Rectal smooth muscle tissue (tissue), 1 donor: ENCODE measurements around the gene SPEF1.

ENCODE experiments used
- H3K27ac ChIP-seq: one replicate; pipeline ENCODE4 v1.7.0; 2013; ENCODE audit warnings: low read depth, low read length, inconsistent platforms
- H3K27me3 ChIP-seq: one replicate; pipeline ENCODE4 v1.7.0; 2013; ENCODE audit warnings: low read length; ENCODE audit not compliant: control insufficient read depth, insufficient read depth
- H3K36me3 ChIP-seq: one replicate; pipeline ENCODE4 v1.7.0; 2013; ENCODE audit warnings: low read length; ENCODE audit not compliant: control insufficient read depth, insufficient read depth
- H3K4me1 ChIP-seq: one replicate; pipeline ENCODE4 v1.7.0; 2013; ENCODE audit warnings: low read length; ENCODE audit not compliant: control insufficient read depth, insufficient read depth
- H3K4me3 ChIP-seq: one replicate; pipeline ENCODE4 v1.7.0; 2013; ENCODE audit warnings: low read length
- H3K9ac ChIP-seq: one replicate; pipeline ENCODE4 v1.7.0; 2013; ENCODE audit warnings: low read length

The SPEF1 gene

DNA sequence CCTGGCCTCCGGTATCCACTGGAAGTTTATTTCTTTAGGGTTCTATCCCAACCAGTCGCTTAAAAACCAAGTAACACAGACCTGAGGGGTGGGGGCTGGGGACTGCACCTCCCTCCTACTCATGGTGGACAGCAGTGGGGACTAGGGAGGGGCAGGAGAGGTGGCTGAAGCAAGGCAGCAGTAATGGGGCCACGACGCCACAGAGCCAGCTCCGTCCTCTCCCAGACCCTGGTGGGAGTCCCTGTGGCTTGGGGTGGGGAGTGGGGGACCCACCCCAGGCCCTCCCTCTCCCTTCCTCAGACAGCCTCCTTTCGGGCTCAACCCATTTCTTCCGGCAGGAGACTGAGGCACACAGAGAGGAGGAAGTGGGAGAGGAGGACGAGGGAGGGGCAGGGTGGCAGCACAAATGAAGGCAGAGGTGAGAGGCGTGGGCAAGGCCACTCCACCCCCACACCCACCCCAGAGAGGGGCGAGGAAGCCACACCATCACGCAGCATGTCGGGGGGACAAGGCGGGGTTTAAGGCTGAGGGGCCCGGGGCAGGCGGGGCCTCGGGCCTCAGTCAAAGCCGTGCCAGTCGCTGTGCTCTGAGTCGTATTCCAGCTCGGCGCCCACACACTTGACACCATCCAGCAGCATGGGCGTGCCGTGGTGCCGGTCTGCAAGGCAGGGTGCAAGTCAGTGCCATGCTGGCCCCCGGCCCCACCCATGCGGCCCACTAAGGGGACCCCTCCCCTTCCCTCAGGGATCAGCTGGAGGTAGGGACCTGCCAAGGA lies 27.6 kb downstream of the SPEF1 start:
- peaks cover 8% of the 10 kb centered on the region for H3K36me3 ChIP-seq
- H3K27me3 ChIP-seq, result no peaks in the 10 kb centered on the region
- no peak overlapping the region for H3K27ac ChIP-seq
- H3K9ac ChIP-seq, result no peak overlapping the region
- no peak overlapping the region for H3K4me3 ChIP-seq
- no peaks in the 10 kb centered on the region for H3K4me1 ChIP-seq

DNA sequence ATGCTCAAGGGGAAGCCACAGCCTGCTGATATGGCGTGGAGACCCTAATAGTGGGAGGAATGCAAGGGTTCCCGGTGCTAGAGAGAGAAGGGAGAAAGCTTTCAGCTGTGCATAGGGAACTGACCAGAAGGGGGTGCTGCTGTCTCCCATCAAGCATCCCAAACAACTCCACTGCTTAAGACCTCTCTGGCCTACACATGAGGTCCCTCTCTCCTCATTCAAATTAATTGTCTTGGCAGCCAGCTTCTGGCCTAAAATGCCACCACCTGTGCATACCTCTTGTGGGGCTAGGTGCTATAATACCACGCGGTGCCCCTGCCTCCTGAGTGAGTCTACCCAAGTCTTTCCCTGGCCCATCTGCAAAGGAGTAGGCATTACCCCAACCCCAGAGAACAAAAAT lies 28.1 kb downstream of the SPEF1 start:
- Histone ChIP-seq H3K4me1 (no peaks in the 10 kb centered on the region), H3K27ac (no peak overlapping the region), H3K9ac (no peak overlapping the region), H3K36me3 (peaks cover 4% of the 10 kb centered on the region), H3K27me3 (no peaks in the 10 kb centered on the region), H3K4me3 (no peak overlapping the region)

DNA sequence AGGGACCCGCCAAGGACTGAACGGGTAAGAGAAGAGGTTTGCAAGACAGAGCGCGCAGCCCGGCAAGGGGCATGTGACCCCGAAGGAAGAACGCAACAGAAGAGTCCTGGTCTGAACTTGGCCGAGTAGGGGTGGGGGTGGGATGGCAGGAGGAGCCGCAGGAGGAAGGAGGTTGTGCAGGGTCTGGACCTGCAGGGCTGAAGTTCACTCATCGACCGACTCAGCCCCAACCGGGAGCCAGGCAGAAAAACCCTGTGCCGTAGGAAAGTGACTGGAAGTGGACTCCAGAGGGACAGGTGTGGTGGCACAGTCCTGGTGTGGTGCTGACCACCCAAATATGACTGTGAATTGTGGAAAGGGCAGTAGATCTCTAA lies 28.9 kb downstream of the SPEF1 start:
- Histone ChIP-seq H3K27me3 (no peaks in the 10 kb centered on the region), H3K9ac (peak overlapping the region; percentile 5), H3K27ac (peak overlapping the region; percentile 7), H3K4me3 (peak overlapping the region; percentile 42), H3K36me3 (peaks cover 2% of the 10 kb centered on the region), H3K4me1 (no peaks in the 10 kb centered on the region)

DNA sequence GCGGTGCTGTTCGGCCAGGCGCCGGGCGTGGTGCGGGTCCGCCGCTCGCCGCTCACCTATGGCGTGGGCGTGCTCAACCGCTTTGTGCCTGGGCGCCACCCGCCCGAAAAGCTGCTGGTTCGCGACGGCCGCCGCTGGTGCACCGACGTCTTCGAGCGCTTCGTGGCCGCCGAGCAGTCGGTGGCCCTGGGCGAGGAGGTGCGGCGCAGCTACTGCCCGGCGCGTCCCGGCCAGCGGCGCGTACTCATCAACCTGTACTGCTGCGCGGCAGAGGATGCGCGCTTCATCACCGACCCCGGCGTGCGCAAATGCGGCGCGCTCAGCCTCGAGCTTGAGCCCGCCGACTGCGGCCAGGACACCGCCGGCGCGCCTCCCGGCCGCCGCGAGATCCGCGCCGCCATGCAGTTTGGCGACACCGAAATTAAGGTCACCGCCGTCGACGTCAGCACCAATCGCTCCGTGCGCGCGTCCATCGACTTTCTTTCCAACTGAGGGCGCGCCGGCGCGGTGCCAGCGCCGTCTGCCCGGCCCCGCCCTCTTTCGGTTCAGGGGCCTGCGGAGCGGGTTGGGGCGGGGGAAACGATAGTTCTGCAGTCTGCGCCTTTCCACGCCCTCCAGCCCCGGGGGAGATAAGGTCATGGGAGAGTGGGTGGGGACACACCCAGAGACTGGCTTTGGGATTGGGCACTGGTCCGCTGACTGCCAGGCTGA lies 29.4 kb downstream of the SPEF1 start:
- no peaks in the 10 kb centered on the region for H3K27me3 ChIP-seq
- H3K9ac ChIP-seq, result peak overlapping the region; percentile 5
- H3K4me1 ChIP-seq, result no peaks in the 10 kb centered on the region
- peaks cover 2% of the 10 kb centered on the region for H3K36me3 ChIP-seq
- H3K4me3 ChIP-seq, result peak overlapping the region; percentile 42
- peak overlapping the region; percentile 7 for H3K27ac ChIP-seq

DNA sequence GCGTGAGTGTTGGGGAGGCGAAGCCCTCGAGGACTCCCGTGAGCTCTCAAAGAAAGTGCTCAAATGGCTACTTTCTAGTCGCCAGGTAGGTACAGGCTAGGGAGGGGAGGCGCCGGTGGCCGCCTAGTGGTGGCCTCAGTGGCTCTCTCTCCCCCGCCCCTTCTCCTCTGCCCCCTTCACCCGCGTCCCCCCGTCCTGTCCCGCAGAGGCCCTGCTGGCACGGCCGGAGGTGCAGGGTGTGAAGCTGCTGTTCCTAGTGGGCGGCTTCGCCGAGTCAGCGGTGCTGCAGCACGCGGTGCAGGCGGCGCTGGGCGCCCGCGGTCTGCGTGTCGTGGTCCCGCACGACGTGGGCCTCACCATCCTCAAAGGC lies 30.0 kb downstream of the SPEF1 start:
- H3K9ac ChIP-seq, result no peak overlapping the region
- no peaks in the 10 kb centered on the region for H3K27me3 ChIP-seq
- no peak overlapping the region for H3K27ac ChIP-seq
- H3K4me3 ChIP-seq, result peak overlapping the region; percentile 42
- no peaks in the 10 kb centered on the region for H3K4me1 ChIP-seq
- H3K36me3 ChIP-seq, result peaks cover 2% of the 10 kb centered on the region

DNA sequence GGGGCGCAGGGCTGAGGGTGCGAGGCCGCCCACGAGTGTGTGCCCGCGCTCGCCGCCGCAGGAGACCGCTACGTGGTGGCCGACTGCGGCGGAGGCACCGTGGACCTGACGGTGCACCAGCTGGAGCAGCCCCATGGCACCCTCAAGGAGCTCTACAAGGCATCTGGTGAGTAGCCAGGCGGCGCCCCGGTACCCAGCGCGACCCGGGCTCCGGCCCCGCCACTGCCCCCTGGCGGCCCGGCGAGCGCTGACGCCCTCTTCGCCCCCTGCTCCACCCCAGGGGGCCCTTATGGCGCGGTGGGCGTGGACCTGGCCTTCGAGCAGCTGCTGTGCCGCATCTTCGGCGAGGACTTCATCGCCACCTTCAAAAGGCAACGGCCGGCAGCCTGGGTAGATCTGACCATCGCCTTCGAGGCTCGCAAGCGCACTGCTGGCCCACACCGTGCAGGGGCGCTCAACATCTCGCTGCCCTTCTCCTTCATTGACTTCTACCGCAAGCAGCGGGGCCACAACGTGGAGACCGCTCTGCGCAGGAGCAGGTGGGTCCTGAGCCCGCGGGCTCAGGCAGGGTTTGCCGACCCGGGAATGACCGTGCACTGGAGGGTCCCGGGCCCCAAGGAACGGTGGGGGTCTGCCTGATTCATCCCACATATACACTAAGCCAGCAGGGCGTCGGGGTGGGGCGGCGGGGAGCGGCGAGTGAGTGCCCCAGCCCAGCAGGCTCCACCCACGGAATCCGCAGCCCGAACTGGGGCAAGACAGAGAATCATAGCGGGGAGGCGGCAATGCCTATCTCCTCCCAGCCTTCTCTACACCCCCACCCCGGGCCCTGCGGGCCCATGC lies 31.3 kb downstream of the SPEF1 start:
- H3K4me3 ChIP-seq, result no peak overlapping the region
- no peaks in the 10 kb centered on the region for H3K4me1 ChIP-seq
- no peaks in the 10 kb centered on the region for H3K36me3 ChIP-seq
- H3K9ac ChIP-seq, result no peak overlapping the region
- no peak overlapping the region for H3K27ac ChIP-seq
- H3K27me3 ChIP-seq, result no peaks in the 10 kb centered on the region

DNA sequence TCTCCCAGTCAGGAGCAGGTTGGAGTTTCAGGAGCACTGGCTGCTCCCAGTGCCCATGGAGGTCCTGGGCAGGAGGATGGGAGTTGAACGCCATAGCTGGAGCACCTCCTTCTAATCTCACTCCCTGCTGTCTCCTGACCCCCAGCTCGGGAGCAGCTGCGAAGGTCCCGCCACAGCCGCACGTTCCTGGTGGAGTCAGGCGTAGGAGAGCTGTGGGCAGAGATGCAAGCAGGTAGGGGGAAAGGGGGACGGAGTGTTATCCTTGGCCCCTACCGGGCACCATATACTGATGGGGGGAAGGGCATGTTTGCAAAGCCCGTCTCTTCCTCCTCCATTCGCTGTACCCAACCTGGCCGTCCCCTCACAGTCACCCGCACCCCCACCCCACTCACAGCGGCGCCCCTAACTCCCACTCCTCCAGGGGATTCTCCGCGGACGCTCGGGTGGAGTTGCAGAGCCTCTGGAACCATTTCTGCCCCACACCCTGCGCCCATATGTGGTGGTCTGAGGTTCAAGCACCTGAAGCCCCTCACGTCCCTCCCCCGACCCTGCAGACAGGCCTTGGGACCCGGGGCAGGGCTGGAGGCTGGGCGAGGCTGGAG lies 32.1 kb downstream of the SPEF1 start:
- no peak overlapping the region for H3K4me3 ChIP-seq
- no peak overlapping the region for H3K27ac ChIP-seq
- no peaks in the 10 kb centered on the region for H3K27me3 ChIP-seq
- H3K9ac ChIP-seq, result no peak overlapping the region
- H3K4me1 ChIP-seq, result no peaks in the 10 kb centered on the region
- no peaks in the 10 kb centered on the region for H3K36me3 ChIP-seq

DNA sequence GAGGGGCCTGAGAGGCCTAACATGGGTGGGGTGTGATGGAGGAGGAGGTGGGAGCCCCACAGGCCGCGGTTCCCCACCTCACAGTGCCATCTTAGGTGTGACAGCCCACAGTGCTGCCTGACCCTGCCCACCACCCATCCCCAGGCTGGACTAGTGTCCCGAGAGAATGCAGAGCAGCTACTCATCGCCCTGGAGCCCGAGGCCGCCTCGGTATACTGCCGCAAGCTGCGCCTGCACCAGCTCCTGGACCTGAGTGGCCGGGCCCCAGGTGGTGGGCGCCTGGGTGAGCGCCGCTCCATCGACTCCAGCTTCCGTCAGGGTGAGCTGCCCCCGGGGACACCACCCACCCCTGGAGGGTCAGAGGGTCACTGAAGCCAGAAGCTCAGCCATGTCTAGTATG lies 33.2 kb downstream of the SPEF1 start:
- Histone ChIP-seq H3K4me1 (no peaks in the 10 kb centered on the region), H3K27ac (no peak overlapping the region), H3K4me3 (no peak overlapping the region), H3K36me3 (no peaks in the 10 kb centered on the region), H3K9ac (no peak overlapping the region), H3K27me3 (no peaks in the 10 kb centered on the region)

DNA sequence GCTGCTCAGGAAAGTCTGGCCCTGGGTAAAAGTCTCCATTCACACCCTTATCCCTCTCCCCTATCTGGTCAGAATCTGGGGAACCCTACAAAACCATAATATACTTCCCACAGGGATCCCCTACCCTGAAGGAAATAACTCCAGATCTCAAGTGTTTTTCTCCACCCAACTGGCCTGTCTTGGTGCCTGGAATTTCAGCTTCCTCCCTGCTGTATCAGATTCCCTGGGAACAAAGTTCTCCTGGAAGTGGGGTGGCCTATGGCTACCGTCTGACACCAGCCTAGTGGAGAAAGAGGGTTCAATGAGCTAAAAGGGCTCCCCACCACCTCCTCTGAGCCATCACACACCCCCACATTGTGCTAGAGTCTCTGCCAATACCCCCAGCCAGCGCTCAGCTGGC lies 33.8 kb downstream of the SPEF1 start:
- Histone ChIP-seq H3K27me3 (no peaks in the 10 kb centered on the region), H3K4me1 (no peaks in the 10 kb centered on the region), H3K9ac (no peak overlapping the region), H3K36me3 (no peaks in the 10 kb centered on the region), H3K4me3 (no peak overlapping the region), H3K27ac (no peak overlapping the region)

DNA sequence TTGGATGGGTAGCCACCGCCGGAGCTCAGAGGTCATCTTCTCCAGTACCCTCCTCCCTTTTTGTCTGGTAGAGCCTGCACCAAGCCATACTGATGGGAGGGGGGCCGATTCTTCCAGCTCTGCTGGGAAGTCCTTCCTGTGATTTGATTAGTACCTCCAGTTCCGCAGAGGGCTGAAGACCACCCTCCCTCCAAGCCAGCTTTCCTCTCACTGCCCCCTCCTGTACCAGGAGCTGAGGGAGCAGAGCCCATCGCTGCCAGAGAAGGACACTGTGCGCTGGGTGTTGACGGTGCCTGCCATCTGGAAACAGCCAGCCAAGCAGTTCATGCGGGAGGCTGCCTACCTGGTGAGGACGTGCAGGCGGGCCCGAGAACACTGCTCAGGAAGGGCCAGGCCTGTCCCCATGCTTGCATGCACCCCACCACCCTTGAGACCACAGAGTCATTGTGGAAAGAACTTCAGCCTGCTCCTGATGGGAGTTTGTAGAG lies 35.5 kb downstream of the SPEF1 start:
- Histone ChIP-seq H3K4me1 (no peaks in the 10 kb centered on the region), H3K36me3 (no peaks in the 10 kb centered on the region), H3K27ac (no peak overlapping the region), H3K4me3 (no peak overlapping the region), H3K27me3 (no peaks in the 10 kb centered on the region), H3K9ac (no peak overlapping the region)

DNA sequence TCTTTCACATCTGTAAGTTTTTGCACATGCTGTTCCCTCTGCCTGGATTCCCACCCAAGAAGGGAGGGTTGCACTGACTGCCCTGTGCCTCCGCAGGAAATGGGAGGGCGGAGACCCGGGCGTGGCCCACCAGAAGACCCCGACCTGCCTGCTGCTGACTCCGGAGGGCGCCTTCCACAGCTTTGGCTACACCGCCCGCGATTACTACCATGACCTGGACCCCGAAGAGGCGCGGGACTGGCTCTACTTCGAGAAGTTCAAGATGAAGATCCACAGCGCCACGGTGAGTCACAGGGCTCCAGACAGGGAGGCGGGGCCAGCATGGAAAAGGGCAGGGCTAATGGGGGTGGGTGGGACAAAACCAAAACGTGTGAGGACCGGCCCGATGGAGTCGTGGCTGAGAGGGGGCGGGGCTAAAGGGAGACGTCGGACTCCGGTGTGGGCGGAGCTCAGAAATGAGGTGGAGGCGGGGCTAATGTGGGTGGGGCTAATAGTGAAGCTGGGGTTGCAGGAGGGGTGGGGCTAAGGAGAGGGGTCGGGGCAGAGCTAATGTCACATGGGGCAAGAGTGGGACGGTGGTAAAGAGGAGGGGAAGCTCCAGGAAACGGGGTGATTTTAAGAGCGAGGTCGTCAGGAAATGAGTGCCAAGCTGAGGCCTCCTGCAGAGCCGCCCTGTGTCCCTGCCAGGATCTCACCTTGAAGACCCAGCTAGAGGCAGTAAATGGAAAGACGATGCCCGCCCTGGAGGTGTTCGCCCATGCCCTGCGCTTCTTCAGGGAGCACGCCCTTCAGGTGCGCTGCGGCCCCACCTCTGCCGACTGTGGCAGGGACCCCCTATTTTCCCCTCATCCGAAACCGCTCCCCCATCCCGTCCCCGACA lies 36.2 kb downstream of the SPEF1 start:
- Histone ChIP-seq H3K9ac (no peak overlapping the region), H3K4me3 (no peak overlapping the region), H3K27me3 (no peaks in the 10 kb centered on the region), H3K36me3 (no peaks in the 10 kb centered on the region), H3K4me1 (no peaks in the 10 kb centered on the region), H3K27ac (no peak overlapping the region)
